Anterior cingulate cortex (tissue), 58 donors: ENCODE data around the gene CHTF18.

Source experiments
- DNase-seq, 58 donors: peaks; one replicate each; lab custom pipeline; 2025; lab: John Stamatoyannopoulos, UW

The CHTF18 gene

GRCh38 chr16:789191-789850 lies 901 bp downstream of the CHTF18 start:
- DNase-seq, result no peak

- DNase-seq, result no peak
Measured at GRCh38 chr16:790086-790485, 1.7 kb downstream of the CHTF18 start.

GRCh38 chr16:791131-791530 lies 2.7 kb downstream of the CHTF18 start:
- no peak for DNase-seq

- no peak for DNase-seq
Measured at GRCh38 chr16:792221-792995, 4.0 kb downstream of the CHTF18 start.

- no peak for DNase-seq
Measured at GRCh38 chr16:793414-793813, 5.0 kb downstream of the CHTF18 start.

GRCh38 chr16:794091-794822 lies 5.8 kb downstream of the CHTF18 start:
- no peak for DNase-seq

GRCh38 chr16:794853-795466 lies 6.5 kb downstream of the CHTF18 start:
- no peak for DNase-seq

GRCh38 chr16:795580-796229 lies 7.3 kb downstream of the CHTF18 start:
- no peak for DNase-seq

GRCh38 chr16:796296-797119 lies 8.1 kb downstream of the CHTF18 start:
- no peak for DNase-seq

- DNase-seq, result no peak
Measured at GRCh38 chr16:797120-797420, 8.7 kb downstream of the CHTF18 start.

GRCh38 chr16:797686-798085 lies 9.3 kb downstream of the CHTF18 start:
- DNase-seq, result no peak

- no peak for DNase-seq
Measured at GRCh38 chr16:798666-799065, 10.2 kb downstream of the CHTF18 start.

- no peak for DNase-seq
Measured at GRCh38 chr16:799111-799947, 10.9 kb downstream of the CHTF18 start.

- DNase-seq, result peak in 1 of 58 donors; percentile 55
Measured at GRCh38 chr16:799948-800833, 11.8 kb downstream of the CHTF18 start, which contains the start of gene GNG13. Gene GNG13 (minus strand): TSS chr16:800734. CDS start chr16:799077, 1,657 bp downstream.

- no peak for DNase-seq
Measured at GRCh38 chr16:800834-801511, 12.6 kb downstream of the CHTF18 start.

- no peak for DNase-seq
Measured at GRCh38 chr16:801584-802363, 13.4 kb downstream of the CHTF18 start.
